Activated CD8-positive, alpha-beta memory T cell treated with anti-CD3 and anti-CD28 coated beads, Interleukin-2, amount 50 U/mL, for 1 hour (primary cell): ENCODE data around the gene TMEM208.

Experiments used
- DNase-seq: peaks from one replicate; pipeline ENCODE4 v3.0.0-alpha.2; 2020; ENCODE audit errors: extremely low read depth

TMEM208 gene

DNA sequence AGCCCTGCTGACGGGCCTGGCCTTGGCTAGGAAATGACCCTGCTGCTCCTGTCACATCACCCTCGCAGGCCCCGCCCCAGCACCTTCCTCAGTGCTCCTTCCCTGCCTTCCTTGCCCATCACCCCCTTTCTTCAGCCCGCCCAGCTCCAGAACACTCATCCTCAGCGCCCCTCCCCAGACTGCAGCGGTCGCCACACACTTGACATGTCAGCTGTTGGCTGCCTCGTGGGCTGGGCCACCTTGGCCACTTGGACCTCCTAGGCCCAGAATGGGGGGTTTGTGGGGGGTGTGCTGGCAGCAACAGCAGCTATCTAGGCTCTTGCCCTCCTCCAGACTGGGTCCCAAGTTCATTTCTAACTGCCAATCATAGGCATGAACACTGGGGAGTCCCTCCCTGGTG, 17.4 kb upstream of the TMEM208 start:
- DNase-seq, result no peak

DNA sequence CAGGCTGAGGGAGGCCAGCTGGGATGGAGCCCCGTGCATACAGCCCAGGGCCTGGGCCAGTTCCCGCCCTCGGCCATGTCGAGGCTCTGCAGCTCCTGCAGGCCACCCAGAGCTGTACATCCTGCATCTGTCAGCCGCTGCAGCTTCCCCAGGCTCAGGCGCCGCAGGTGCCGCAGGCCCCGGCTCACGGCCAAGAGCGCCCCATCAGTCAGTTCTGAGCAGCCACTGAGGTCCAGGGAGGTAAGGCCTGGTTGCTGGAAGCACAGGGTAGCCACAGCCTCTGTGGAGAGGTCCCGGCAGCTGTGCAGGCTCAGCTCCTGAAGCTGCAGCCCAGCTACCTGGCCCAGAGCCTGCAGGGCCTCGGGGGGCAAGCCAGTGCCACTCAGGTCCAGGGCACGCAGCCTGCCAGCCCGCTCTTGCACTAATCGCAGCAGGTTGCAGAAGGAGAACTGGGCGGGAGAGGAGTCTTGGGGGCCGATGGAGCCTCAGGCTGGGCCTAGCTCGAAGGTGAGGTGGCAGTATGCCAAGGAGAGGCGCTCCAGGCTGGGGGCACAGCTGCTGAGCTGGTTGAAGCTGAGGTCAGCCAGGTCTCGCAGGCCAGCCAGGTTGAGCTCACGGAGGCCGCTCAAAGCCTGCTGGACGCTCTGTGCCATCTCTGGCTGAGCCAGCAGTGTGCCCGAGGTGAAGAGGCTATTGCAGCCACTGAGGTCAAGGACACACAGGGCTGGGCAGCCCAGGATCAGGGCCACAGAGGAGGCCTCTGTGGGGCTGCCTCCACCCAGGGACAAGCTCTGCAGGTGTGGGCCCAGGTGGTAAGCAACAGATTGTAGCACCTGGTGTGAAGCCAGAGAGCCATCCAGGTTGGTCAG, 16.6 kb upstream of the TMEM208 start:
- DNase-seq, result no peak

DNA sequence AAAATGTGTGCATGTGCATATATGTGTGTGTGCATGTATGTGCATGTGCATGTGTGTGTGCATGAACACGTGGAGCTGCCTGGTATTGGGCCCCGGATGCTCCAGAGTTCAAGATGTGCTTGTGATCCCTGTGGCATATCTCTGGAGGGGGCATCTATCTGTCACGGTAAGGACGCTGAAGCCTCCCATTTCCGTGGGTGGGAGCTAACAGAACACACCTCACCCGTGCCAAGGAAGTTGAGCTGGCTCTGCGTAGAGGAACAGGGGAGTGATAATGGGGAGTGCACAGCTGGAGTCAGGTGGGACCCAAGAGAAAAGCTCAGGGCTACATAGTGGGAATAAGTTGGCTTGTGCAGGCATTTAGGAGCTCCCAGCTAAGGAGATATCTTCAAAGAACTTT, 15.3 kb upstream of the TMEM208 start:
- DNase-seq, result no peak

DNA sequence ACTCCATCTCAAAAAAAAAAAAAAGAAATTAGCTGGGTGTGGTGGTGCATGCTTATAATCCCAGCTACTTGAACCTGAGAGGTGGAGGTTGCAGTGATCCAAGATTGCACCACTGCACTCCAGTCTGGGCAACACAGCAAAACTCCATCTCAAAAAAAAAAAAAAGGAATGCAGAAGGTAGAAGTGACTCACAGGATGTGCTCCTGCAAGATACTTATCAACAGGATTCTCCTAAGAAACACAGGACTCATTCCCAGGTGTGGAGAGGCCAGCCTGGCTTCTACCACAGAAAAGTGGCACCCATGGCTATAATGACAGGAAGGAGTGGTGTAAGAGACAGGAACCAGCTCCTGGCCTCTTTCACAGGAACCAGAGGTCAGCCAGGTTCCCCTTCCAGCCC, 14.2 kb upstream of the TMEM208 start:
- DNase-seq, result no peak

DNA sequence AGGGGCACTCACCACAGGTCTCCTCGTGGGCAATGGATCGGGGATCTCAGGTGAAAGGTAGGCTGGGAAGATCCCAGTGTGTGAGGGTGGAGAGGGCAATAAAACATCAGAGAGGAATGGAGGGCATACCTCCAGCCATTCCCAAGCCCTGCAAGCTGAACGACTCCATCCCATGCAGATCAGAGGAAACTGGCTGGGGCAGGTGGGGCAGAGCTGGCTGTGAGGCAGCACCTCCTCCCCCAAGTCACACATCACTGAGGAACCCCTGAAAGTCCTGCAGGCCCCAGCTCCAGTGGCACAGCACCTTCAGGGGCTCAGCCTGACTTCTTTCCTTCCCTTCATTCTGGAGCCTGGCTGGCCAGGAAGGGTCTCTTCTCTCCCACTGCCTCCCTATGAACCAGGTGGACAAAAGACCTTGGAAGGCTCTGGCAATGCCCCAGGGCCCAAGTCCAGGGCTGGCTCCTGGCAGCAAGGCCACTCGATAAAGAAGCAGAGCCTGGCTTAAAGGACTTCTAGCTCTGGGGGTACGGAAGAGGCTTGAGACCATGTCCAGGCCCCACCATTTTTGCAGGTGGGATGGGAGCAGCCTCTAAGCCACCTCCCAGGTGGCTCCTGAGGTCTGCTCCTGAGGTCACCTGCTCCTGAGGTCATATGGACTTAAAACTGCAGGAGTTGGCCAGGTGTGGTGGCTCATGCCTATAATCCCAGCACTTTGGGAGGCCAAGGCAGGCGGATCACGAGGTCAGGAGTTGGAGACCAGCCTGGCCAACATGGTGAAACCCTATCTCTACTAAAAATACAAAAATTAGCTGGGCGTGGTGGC, 13.5 kb upstream of the TMEM208 start:
- DNase-seq, result no peak

DNA sequence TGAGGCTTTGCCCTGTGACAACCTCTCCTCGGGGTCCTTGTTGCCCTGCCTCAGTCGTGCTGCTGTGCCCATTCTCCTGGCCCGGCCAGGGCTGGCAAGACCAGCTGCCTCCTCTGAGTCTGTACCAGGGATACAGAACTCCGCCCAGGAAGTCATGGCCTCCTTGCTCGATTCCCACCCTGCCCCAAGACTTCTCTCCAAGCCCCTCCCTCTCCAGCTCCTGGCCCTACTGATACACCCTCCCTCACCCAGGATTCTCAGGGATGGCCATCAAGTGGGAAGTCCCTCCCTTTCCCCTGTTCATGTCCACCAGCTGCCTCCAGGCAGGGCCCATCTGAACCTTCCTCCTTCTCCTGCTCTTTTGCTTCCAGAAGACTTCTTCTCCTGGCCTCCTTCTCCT, 11.2 kb upstream of the TMEM208 start:
- DNase-seq, result no peak

DNA sequence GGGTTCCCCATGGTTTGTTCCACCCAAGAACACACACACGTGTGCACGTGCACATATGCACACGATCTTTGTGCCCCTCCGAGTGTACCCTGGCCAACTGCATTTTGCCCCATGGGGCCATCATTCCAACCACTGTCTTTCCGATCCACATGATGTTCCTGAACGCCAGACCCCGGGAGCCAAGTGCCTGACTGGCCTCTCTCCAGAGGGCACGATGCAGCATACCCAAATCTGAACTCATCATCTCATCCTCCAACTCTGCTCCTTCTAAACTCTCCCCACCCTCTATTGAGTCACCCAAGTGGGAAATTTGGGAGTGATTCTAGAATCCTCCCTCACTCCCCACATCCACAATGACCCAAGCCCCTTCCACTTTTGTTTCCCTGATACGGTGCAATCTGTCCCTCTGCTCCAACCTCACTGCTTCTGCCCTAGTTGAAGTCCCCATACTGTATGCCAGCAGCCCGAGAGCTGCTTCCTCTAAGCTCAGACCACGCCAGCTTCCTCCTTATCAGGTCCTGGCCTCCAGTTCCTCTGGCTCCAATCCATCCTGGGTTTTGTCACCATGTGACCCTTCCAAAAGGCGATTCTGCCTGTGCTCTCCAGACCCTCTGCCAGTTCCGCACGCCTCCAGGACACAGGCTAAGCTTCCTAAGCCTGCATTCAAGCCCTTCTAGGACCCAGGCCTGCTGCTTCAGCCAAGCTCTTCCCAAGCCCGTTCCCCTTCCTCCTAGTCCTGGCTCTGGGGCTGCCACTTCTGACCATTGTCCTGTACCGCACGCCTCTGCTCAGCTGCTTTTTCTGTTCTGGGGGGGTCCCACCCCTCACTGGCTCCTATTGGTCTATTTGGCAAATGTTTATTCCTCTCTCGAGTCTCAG, 10.1 kb upstream of the TMEM208 start:
- DNase-seq, result no peak

DNA sequence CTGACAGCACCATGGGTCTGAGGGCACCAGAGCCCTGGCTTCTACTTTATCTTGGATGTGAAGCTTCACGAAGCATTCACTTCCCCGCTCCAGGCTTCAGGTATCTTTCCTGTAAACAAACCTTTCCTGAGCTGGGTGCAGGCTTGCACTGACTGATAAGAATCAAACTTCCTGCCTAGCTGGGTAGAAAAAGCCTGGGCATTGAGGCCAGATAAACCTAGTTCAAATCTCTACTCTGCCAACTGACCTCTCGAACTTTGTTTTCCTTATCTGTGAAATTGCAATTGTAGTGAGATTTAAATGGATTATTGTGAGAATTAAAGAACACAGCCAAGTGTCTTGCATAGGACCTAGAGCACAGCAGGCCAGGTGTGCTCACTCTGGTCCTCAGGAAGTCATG, 2.9 kb upstream of the TMEM208 start:
- no peak for DNase-seq

DNA sequence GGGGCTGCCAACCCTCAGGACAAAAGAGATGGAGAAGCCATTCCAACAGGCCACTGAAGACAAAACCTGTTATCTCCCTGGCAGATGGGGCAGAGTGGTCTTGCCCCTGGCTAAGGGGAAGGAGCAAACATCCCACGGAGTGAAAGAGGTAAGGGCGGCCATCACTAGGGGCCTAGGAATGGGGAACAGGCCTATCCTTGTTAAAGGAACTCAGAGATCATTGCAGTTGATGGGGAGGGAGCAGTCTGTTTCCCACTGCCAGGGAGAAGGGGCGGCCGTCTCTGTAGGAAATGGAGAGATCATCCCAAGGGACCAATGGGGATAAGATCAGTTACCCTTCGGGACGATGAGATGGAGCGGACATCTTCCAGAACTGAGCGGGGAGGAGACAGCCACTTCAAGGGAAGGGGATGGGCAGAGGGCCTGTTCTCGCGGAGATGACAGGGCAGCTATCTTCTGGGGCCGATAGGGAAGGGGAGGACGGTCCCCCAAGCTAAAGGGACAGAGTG, 581 bp upstream of the TMEM208 start:
- no peak for DNase-seq

DNA sequence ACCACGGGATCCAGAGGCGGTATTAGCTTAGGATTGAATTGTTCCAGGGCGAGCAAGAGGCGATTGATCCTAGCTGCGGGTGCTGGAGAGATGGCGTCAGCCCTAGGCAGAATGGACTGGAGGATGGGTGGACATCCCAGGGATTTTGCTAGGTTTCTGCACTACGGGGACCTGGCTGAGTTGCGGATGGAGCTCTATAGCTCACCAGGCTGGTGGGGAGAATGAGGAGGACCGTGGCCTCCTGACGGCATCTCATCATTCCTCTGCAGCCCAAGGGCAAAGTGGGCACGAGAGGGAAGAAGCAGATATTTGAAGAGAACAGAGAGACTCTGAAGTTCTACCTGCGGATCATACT, 614 bp downstream of the TMEM208 start:
- DNase-seq, result no peak

DNA sequence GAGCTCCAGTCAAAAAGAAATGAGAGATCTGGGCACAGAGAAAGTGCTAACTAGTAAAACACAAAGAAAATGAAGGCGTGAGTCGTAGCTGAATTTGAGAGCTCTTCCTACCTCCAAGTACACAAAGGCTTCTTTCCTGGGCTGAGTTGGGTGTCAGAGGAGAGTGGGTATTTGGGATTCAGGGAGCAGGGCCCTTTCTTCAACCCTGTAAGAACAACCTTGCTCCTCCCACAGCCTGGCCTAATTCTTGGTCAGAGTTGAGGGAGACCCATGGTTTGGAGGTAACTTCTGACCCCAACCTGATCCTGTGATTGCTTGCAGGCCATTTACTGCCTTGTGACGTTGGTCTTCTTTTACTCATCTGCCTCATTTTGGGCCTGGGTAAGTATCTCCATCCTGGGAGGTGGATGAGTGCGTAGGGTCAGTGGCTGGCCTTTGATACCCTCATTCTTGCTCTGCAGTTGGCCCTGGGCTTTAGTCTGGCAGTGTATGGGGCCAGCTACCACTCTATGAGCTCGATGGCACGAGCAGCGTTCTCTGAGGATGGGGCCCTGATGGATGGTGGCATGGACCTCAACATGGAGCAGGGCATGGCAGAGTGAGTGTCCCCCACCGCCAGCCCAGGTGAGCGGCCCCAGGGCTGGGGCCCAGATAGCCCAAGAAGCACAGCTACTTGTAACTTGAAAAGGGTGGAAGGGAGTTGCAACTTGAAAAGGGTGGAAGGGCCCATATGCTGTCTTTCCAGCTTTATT, 1.3 kb downstream of the TMEM208 start:
- DNase-seq, result no peak

DNA sequence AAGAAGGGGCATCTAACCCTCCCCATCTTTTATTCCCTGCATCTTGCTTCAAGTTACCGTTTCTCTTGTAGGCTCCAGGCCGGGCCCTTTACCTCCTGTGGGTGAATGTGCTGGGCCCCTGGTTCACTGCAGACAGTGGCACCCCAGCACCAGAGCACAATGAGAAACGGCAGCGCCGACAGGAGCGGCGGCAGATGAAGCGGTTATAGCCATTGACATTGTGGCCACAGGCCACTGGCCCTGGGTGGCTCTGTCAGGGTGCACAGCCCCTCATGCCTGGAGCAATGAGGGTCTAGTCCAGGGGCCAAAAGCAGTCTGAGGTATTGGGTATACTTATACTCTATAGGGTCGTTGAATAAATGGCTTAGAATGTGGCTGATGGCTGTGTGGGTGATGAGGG, 2.0 kb downstream of the TMEM208 start:
- DNase-seq, result no peak

DNA sequence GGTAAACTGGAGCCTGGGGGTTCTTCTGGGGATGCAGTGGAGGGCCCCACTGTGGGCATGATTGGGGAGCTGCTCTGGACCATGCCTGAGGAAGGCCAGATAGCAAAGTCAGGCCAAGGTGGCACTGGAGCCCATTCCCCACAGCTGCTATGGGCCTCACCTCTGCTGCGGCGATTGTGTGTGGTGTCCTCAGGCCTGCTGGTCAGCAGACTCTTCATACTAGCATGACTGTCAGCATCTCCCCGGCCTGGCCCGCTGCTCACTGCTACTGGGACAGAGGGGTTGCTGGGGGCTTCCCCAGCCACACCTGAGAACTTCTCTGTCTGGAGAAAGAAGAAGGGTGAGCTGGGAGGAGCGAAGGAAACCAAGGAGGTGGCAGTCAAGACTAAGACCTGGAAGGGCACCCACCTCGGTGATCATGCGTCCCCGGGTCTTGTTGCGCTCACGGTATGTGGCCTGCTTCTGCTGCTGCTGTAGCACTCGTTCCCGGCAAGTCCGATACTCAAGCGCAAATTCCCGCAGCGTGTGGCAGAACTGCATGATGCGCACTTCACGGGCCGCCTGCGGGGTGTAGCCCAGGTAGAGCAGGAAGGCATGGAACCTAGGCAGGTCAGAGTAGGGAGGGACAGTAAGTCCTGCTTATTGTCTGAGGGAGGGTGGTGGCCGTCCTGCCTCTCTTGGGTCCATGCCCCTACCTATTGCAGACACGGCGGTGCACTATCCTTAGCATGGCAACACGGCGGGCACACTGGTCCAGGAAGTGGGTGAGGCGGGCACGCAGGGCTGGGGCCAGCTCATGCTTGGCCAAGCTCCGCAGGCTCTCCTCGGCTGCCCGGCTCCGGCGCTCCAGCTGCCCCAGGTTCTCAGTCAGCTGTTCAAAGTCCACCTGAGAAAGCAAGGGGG, 3.2 kb downstream of the TMEM208 start:
- DNase-seq, result no peak

DNA sequence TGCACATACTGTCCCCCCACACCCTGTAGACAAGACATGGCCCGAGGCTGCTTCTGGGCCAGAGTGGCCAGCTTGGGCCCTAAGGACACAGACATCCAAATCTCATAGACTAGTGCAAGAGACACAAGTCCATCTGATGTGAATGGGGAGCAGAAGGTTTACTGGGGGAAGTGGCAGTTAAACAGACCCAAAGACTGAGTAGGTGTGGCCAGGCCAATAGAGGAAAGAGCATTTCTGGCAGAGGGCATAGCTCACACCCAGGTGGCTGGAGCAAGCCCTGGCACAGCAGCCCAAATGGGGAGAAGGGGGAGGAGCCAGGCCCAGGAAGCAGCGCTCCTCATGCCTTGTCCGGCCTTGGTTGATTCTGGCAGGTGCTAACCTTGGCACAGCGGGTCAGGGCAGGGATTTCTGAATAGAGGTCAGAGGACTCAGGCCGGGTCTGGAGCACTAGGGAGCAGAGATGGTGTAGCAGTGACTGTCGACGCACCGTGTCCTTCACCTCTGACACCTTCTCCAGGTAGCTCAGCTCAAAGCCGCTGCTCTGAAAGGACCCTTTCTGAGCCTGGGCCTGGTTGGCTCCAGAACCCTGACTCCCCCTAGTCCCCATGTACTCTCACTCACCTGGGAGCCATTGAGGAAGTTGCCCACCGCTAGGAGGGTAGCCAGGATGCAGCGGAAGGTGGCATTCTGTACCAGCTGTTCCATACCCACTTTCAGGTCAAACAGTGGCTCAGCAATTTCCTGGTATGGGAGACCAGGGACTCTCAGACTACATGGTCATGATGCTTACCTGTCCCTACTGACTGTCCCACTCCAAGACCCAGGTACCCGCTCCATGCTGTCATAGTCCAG, 4.1 kb downstream of the TMEM208 start:
- no peak for DNase-seq

DNA sequence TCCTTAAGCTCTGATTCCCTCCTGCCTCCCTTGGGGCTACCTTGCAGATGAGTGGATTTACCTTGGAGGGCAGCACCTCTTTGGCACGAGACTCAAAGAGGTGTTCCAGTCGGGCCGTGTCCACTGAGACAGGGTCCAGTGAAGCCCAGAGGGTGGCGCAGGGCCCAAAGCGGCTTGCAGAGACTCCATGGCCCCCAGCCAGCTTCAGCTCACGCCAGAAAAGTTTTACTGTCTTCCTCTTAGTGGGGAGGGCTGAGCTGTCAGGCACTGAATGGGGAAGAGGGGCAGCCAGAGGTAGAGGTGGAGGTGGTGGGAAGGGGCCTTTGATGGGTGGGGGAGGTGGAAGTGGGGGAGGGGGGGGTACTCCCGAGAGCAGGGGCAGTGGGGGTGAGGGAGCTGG, 6.7 kb downstream of the TMEM208 start:
- no peak for DNase-seq

DNA sequence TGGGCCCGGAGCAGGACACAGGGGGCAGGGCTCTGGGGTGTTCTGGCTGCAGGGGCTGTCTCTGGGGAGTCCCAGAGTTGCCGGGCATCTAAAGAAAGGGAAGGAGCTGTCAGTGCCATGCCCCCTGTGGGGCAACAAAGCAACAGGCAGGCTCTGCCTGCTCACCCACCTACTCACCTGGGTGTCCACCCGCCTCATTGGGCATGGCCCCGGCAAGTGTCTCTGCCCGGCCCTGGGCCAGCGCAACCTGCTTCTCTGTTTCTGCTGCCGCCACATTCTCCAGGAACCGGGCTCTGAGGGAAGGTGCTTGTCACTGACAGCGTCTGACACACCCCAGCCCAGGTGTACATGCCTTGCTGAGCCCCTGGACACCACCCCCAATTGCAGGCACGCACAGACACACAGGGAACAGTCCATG, 7.3 kb downstream of the TMEM208 start:
- DNase-seq, result no peak

DNA sequence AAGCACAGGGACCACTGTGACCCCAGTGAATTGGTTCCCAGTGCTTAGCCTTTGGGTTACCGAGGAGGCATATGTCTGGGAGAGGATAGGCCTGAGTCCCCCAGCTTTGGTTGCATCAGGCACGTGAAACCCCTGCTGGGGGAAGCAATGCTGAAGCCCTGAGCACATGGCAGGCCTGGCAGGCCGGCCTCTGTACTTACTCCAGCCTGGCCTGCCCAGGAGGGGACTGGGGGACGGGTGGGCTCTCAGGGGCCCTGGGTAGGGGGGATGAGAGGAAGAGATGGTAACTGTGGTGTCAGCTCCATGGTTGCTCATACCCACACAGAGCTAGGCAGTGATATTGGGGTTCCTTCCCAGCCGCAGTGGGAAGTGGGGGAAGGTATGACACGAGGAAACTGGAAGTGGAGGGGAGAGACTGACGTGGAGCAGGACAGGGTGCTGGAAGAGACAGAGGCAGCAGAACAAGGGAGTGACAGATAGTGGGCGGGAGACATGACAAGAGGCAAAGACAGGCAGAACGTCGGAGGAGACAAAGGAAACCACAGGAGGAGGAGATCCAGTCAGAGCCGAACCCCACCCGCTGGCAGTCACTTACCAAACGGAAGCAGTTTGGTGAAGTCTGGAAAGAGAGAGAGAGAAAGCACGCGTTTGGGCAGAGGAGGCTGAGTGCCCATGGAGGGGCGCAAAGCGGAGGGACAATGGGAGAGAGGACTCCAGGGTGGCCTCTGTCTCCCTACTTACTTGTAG, 9.1 kb downstream of the TMEM208 start:
- no peak for DNase-seq

DNA sequence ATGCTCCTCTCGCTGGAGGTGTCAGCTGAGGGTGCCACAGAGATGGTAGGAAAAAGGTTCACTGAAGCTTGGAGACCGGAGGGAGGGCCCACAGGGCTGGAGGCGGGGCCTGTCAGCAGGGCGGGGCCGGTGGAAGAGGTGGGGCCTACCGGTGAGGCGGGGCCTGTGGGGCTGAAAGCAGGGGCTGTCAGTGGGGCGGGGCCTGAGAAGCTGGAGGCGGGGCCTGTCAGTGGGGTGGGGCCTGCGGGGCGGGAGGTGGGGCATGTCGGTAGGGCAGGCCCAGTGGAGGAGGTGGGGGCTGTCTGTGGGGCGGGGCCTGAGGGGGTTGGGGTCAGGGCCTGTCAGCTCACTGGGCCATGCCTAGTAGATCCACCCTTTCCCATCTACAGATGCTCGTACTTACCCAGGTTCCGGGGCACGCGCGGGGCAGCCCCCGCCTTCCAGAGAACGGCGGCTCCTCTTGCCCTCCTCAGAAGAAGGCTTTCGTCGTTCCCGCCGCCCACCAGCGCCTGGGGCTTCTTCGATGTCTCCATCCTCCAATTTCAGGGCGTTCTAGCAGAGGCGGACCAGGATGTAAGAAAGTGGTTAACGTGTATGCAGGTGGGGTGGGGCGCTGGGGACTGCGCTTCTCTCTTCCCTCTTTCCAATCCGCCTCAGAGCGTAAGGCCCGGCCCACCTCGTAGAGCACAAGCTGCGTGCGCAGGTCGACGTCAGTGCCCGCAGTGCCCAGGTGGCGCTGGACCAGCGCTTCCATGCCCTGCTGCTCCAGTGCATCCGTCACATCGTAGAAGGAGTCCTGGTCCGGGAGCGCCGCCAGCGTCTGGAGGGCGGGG, 9.8 kb downstream of the TMEM208 start:
- no peak for DNase-seq
